Stimulated activated CD8-positive, alpha-beta memory T cell treated with anti-CD3 and anti-CD28 coated beads, Interleukin-7, amount 100 ng/mL, for 4 hours (primary cell): ENCODE results near the gene GOPC.

ENCODE experiments used
- DNase-seq, 2 donors: peaks; one replicate each; pipeline ENCODE4 v3.0.0-alpha.2; 2020; ENCODE audit warnings: low read depth in 2 of 2

The GOPC gene

GRCh38 chr6:117595099-117595923 is 7.0 kb downstream of the GOPC start:
- DNase-seq = no peak

- no peak for DNase-seq
Measured at GRCh38 chr6:117592983-117593759, 9.1 kb downstream of the GOPC start.

- no peak for DNase-seq
Measured at GRCh38 chr6:117591405-117591804, 10.9 kb downstream of the GOPC start.

GRCh38 chr6:117590447-117590846 is 11.9 kb downstream of the GOPC start:
- no peak for DNase-seq

- no peak for DNase-seq
Measured at GRCh38 chr6:117585647-117586046, 16.7 kb downstream of the GOPC start.

GRCh38 chr6:117574198-117574597 is 28.1 kb downstream of the GOPC start:
- no peak for DNase-seq

- no peak for DNase-seq
Measured at GRCh38 chr6:117573006-117573680, 29.2 kb downstream of the GOPC start.

GRCh38 chr6:117568831-117569410 is 33.4 kb downstream of the GOPC start:
- DNase-seq = no peak

- no peak for DNase-seq
Measured at GRCh38 chr6:117568247-117568646, 34.1 kb downstream of the GOPC start.

GRCh38 chr6:117564681-117565080 is 37.6 kb downstream of the GOPC start:
- DNase-seq = no peak

GRCh38 chr6:117561128-117561527 is 41.2 kb downstream of the GOPC start:
- DNase-seq = no peak

- no peak for DNase-seq
Measured at GRCh38 chr6:117559299-117559698, 43.0 kb downstream of the GOPC start.

- DNase-seq = no peak
Measured at GRCh38 chr6:117558818-117559217, 43.5 kb downstream of the GOPC start.

GRCh38 chr6:117557951-117558350 is 44.4 kb downstream of the GOPC start:
- no peak for DNase-seq

GRCh38 chr6:117555882-117556498 is 46.3 kb downstream of the GOPC start:
- DNase-seq = peak; percentile 14 to 27

GRCh38 chr6:117555262-117555849 is 47.0 kb downstream of the GOPC start:
- DNase-seq = no peak

- DNase-seq = no peak
Measured at GRCh38 chr6:117553142-117553541, 49.2 kb downstream of the GOPC start.

GRCh38 chr6:117552618-117553017 is 49.7 kb downstream of the GOPC start:
- DNase-seq = no peak

- DNase-seq = no peak
Measured at GRCh38 chr6:117550618-117551242, 51.6 kb downstream of the GOPC start.

GRCh38 chr6:117550078-117550600 is 52.2 kb downstream of the GOPC start:
- no peak for DNase-seq

GRCh38 chr6:117549611-117550010 is 52.7 kb downstream of the GOPC start:
- DNase-seq = peak in 1 of 2 donors; percentile 5
